ENCODE results near the gene CLASRP. TPM values are rescaled to one million over a fixed set of nuclear protein-coding genes. Genes with fewer than 3 reads are reported as not detected.

The CLASRP gene
- total RNA-seq, 1 donor from 2014 or later = 111 TPM

DNA sequence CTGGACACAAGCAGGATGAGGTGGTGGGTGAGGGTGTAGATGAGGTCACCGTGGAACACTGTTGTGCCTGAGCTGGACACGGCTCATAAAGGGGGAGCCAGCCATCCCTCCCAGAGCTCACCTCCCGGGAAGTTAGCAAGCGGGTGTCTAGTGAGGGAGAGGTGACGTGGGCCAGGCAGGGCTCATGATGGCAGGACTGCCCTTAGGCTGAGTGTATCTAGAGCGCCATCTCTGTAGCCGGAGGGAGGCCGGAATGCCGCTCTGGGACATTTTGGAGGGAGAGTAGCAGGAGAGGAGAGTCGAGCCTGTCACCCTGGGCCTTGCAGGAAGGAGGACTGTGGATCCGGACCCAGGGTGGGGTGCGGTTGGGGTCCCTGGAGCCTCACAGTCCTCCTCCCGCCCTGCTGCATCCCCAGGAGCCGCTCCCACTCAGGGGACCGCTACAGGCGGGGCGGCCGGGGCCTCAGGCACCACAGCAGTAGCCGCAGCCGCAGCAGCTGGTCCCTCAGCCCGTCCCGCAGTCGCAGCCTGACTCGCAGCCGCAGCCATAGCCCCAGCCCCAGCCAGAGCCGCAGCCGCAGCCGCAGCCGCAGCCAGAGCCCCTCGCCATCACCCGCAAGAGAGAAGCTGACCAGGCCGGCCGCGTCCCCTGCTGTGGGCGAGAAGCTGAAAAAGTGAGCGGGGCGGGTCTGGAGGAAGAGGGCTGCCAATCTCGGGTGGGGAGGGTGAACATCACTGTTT lies 28.2 kb downstream of the CLASRP start:
- no peak overlapping the region for H3K4me3 Mint-ChIP-seq
- no peaks in the 10 kb centered on the region for H3K27me3 Mint-ChIP-seq
- H3K4me1 Mint-ChIP-seq (ENCODE audit: unreplicated experiment) = no peaks in the 10 kb centered on the region
- peaks cover 5% of the 10 kb centered on the region for H3K36me3 Mint-ChIP-seq
- H3K9me3 Mint-ChIP-seq = no peaks in the 10 kb centered on the region
- TF ChIP-seq, protein P1, sequence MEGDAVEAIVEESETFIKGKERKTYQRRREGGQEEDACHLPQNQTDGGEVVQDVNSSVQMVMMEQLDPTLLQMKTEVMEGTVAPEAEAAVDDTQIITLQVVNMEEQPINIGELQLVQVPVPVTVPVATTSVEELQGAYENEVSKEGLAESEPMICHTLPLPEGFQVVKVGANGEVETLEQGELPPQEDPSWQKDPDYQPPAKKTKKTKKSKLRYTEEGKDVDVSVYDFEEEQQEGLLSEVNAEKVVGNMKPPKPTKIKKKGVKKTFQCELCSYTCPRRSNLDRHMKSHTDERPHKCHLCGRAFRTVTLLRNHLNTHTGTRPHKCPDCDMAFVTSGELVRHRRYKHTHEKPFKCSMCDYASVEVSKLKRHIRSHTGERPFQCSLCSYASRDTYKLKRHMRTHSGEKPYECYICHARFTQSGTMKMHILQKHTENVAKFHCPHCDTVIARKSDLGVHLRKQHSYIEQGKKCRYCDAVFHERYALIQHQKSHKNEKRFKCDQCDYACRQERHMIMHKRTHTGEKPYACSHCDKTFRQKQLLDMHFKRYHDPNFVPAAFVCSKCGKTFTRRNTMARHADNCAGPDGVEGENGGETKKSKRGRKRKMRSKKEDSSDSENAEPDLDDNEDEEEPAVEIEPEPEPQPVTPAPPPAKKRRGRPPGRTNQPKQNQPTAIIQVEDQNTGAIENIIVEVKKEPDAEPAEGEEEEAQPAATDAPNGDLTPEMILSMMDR (conservative IDR thresholded peaks at IDR 0.05) = no peak
- H3K27ac Mint-ChIP-seq = no peak overlapping the region
- DNase-seq (ENCODE audit: extremely low spot score, unreplicated experiment) = no peak

DNA sequence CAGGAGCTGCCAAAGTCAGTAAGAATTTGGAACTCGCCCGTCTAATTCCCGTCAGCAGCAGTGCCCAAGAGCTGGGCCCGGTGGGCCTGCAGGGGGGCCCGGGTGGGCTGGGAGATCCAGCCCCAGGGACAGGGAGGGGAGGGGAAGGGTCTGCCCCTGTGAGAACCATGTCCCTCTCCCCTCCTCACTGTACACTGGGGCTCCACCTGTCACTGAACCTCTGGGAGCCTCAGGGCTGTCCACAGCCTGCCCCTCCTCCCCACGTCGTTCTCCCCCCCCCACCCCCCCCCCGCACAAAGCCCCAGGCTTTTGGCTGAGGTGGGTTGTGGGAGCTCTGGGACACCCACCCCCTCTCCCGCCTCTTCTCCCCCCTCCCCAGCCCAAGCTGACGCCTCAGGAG lies 29.2 kb downstream of the CLASRP start:
- no peak overlapping the region for H3K27ac Mint-ChIP-seq
- no peaks in the 10 kb centered on the region for H3K9me3 Mint-ChIP-seq
- no peak for DNase-seq (ENCODE audit: extremely low spot score, unreplicated experiment)
- H3K27me3 Mint-ChIP-seq = no peaks in the 10 kb centered on the region
- TF ChIP-seq, protein P1 (conservative IDR thresholded peaks at IDR 0.05) = no peak
- no peaks in the 10 kb centered on the region for H3K4me1 Mint-ChIP-seq (ENCODE audit: unreplicated experiment)
- H3K4me3 Mint-ChIP-seq = no peak overlapping the region
- peaks cover 5% of the 10 kb centered on the region for H3K36me3 Mint-ChIP-seq

DNA sequence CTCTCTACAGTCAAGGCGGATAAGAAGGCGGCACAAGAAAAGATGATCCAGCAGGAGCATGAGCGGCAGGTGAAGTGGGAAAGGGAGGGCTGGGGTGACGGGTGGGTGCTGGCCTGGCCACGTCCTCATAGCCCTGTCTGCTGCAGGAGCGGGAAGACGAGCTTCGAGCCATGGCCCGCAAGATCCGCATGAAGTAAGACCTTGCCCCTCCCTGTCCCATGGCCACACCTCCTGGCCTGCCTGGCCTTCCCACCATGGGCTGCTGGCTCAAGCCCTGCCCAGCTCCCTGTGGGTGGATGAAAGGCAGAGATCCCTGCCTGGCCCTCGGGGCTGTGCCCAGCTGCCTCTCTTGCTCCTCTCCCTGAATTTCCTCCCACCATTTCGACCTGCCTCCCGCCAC lies 30.2 kb downstream of the CLASRP start:
- TF ChIP-seq, protein P1 (conservative IDR thresholded peaks at IDR 0.05) = no peak
- no peak overlapping the region for H3K27ac Mint-ChIP-seq
- no peaks in the 10 kb centered on the region for H3K27me3 Mint-ChIP-seq
- H3K4me1 Mint-ChIP-seq (ENCODE audit: unreplicated experiment) = no peaks in the 10 kb centered on the region
- peaks cover 5% of the 10 kb centered on the region for H3K36me3 Mint-ChIP-seq
- H3K9me3 Mint-ChIP-seq = no peaks in the 10 kb centered on the region
- DNase-seq (ENCODE audit: extremely low spot score, unreplicated experiment) = no peak
- no peak overlapping the region for H3K4me3 Mint-ChIP-seq

DNA sequence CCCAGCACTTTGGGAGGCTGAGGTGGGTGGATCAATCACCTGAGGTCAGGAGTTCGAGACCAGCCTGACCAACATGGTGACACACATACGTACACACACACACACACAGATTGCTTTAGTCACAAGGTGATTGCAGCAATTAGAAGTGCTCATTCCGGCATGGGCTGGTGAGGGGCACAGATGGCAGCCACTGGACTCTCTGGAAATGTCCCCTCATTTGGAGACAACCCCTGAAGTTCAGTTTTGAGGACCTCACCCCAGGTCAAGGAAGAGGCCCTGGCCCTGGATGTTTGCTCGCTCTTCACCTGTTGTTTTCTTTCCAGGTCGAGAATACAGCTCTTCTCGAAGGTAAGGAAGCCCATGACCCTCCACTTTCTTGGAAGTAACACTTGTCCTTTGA lies 31.4 kb downstream of the CLASRP start:
- no peak overlapping the region for H3K27ac Mint-ChIP-seq
- no peak for DNase-seq (ENCODE audit: extremely low spot score, unreplicated experiment)
- peaks cover 5% of the 10 kb centered on the region for H3K36me3 Mint-ChIP-seq
- peaks cover 5% of the 10 kb centered on the region for H3K4me1 Mint-ChIP-seq (ENCODE audit: unreplicated experiment)
- TF ChIP-seq, protein P1 (conservative IDR thresholded peaks at IDR 0.05) = no peak
- no peak overlapping the region for H3K4me3 Mint-ChIP-seq
- H3K27me3 Mint-ChIP-seq = peaks cover 4% of the 10 kb centered on the region
- H3K9me3 Mint-ChIP-seq = no peaks in the 10 kb centered on the region

DNA sequence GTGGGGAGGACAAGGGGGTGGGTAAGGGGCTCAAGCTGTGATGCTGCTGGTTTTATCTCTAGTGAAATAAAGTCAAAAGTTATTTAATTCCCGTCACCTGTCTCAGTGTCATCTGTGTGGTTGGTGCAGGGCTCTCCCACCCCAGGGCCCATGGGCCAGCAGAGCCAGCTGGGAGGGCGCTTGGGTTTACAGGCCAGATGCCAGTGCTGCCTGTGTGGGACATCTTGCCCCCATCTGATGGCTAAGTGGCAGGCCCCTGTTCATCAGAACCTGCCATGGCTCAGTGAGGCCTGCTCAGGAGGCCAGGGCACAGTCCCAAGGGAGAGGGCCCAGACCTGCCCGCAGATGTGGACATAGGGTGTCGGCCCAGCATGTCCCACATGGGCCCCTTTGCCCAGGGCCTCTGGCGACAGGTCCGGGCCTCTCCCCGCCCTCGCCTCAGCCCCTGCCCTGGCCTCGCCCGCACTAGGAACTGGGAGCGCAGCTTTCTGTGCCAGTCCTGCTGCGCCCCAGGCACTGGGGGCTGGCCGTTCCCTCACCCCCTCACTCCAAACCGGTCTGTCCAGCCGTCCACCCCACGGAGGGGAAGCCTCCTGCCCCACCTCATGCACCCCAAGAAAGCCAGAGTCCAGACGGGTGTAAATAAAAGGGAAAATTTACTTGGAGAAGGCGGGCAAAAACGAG lies 32.2 kb downstream of the CLASRP start:
- TF ChIP-seq, protein P1 (conservative IDR thresholded peaks at IDR 0.05) = no peak
- Mint-ChIP-seq H3K27me3 (peaks cover 4% of the 10 kb centered on the region), H3K4me1 (ENCODE audit: unreplicated experiment) (peaks cover 5% of the 10 kb centered on the region), H3K36me3 (peaks cover 5% of the 10 kb centered on the region), H3K9me3 (no peaks in the 10 kb centered on the region), H3K27ac (no peak overlapping the region), H3K4me3 (no peak overlapping the region)
- DNase-seq (ENCODE audit: extremely low spot score, unreplicated experiment) = no peak
